IPS DF 19.7 (cell line): ENCODE results near the gene ATXN7L1.

Experiments
- DNase-seq: peaks from one replicate; pipeline ENCODE4 v3.0.0-alpha.2; 2013; ENCODE audit warnings: low read depth, low spot score

ATXN7L1 gene

GRCh38 chr7:105648561-105649401 lies 227.6 kb downstream of the ATXN7L1 start:
- no peak for DNase-seq

- no peak for DNase-seq
These were observed 228.8 kb downstream of the ATXN7L1 start for GRCh38 chr7:105647591-105647990.

- DNase-seq, result no peak
These were observed 231.5 kb downstream of the ATXN7L1 start for GRCh38 chr7:105644937-105645336.

- DNase-seq, result no peak
These were observed 232.5 kb downstream of the ATXN7L1 start for GRCh38 chr7:105643851-105644250.

GRCh38 chr7:105643384-105643783 lies 233.0 kb downstream of the ATXN7L1 start:
- no peak for DNase-seq

GRCh38 chr7:105642264-105642663 lies 234.1 kb downstream of the ATXN7L1 start:
- DNase-seq, result no peak

- DNase-seq, result no peak
These were observed 235.2 kb downstream of the ATXN7L1 start for GRCh38 chr7:105640956-105641810.

GRCh38 chr7:105639667-105640493 lies 236.5 kb downstream of the ATXN7L1 start:
- no peak for DNase-seq

GRCh38 chr7:105638902-105639495 lies 237.4 kb downstream of the ATXN7L1 start:
- DNase-seq, result no peak

- DNase-seq, result no peak
These were observed 238.1 kb downstream of the ATXN7L1 start for GRCh38 chr7:105638334-105638733.

GRCh38 chr7:105637755-105638154 lies 238.6 kb downstream of the ATXN7L1 start:
- DNase-seq, result no peak

GRCh38 chr7:105636982-105637381 lies 239.4 kb downstream of the ATXN7L1 start:
- DNase-seq, result no peak

GRCh38 chr7:105635197-105635596 lies 241.2 kb downstream of the ATXN7L1 start:
- DNase-seq, result no peak

- DNase-seq, result no peak
These were observed 250.4 kb downstream of the ATXN7L1 start for GRCh38 chr7:105625986-105626385.

- no peak for DNase-seq
These were observed 252.5 kb downstream of the ATXN7L1 start for GRCh38 chr7:105623906-105624305.

GRCh38 chr7:105623378-105623777 lies 253.0 kb downstream of the ATXN7L1 start:
- DNase-seq, result no peak

- no peak for DNase-seq
These were observed 254.2 kb downstream of the ATXN7L1 start for GRCh38 chr7:105622106-105622731.

GRCh38 chr7:105621617-105622016 lies 254.8 kb downstream of the ATXN7L1 start:
- DNase-seq, result no peak

GRCh38 chr7:105621176-105621575 lies 255.2 kb downstream of the ATXN7L1 start:
- no peak for DNase-seq

GRCh38 chr7:105619590-105619989 lies 256.8 kb downstream of the ATXN7L1 start:
- no peak for DNase-seq

GRCh38 chr7:105618016-105618296 lies 258.4 kb downstream of the ATXN7L1 start:
- no peak for DNase-seq
